Duodenal mucosa (tissue), 2 donors: ENCODE results near the gene PXDC1.
"Not testable (repeated sequence)": the region's sequence is repeated elsewhere in the genome, so short reads cannot be mapped to it uniquely, and the experiment has no call there.

Source experiments
- H3K27ac ChIP-seq: one replicate; pipeline ENCODE4 v1.7.0; 2013; ENCODE audit warnings: low read depth, low read length
- H3K27me3 ChIP-seq, 2 donors: one replicate each; pipeline ENCODE4 v1.7.0; 2013; ENCODE audit warnings: low read length in 2 of 2, control low read depth in 1 of 2; ENCODE audit not compliant: insufficient read depth in 2 of 2, control insufficient read depth in 1 of 2
- H3K36me3 ChIP-seq, 2 donors: one replicate each; pipeline ENCODE4 v1.7.0; 2013; ENCODE audit warnings: low read length in 2 of 2, control low read depth in 1 of 2; ENCODE audit not compliant: insufficient read depth in 2 of 2, control insufficient read depth in 1 of 2
- H3K4me1 ChIP-seq, 2 donors: one replicate each; pipeline ENCODE4 v1.7.0; 2013; ENCODE audit warnings: low read length in 2 of 2, control low read depth in 1 of 2; ENCODE audit not compliant: insufficient read depth in 2 of 2, control insufficient read depth in 1 of 2
- H3K4me3 ChIP-seq, 2 donors: one replicate each; pipeline ENCODE4 v1.7.0; 2013; ENCODE audit warnings: low read length in 2 of 2, low read depth in 1 of 2
- H3K9ac ChIP-seq, 2 donors: one replicate each; pipeline ENCODE4 v1.7.0; 2013; ENCODE audit warnings: low read length in 2 of 2, low read depth in 1 of 2
- H3K9me3 ChIP-seq, 2 donors: one replicate each; pipeline ENCODE4 v1.7.0; 2013; ENCODE audit warnings: low read length in 2 of 2, control low read depth in 1 of 2; ENCODE audit not compliant: control insufficient read depth in 1 of 2

The PXDC1 gene

DNA sequence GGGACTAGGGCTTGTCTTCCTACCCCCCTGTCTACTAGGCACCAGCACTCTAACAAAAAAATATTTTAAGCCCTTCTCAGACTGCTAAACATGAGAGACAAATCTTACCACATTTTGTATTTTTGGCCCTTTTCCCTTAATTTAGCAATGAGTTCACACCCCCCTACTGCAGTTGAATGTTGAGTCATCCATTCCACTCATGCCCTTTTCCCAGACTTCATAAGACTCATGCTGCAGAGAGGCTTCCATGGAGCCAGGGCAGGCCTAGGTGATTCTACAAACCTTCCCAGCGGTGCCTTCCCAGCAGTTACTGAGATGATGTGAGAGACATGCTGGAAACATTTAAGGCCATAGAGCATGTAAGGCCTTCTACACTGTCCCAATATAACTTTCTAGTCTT lies 53.9 kb downstream of the PXDC1 start:
- peaks cover 0 to 3% of the 10 kb centered on the region in 2 donors for H3K27me3 ChIP-seq
- H3K27ac ChIP-seq, result no peak overlapping the region
- H3K9me3 ChIP-seq, result peaks cover 0 to 5% of the 10 kb centered on the region in 2 donors
- H3K9ac ChIP-seq, result no peak overlapping the region
- no peaks in the 10 kb centered on the region for H3K4me1 ChIP-seq
- H3K36me3 ChIP-seq, result no peaks in the 10 kb centered on the region
- no peak overlapping the region for H3K4me3 ChIP-seq

DNA sequence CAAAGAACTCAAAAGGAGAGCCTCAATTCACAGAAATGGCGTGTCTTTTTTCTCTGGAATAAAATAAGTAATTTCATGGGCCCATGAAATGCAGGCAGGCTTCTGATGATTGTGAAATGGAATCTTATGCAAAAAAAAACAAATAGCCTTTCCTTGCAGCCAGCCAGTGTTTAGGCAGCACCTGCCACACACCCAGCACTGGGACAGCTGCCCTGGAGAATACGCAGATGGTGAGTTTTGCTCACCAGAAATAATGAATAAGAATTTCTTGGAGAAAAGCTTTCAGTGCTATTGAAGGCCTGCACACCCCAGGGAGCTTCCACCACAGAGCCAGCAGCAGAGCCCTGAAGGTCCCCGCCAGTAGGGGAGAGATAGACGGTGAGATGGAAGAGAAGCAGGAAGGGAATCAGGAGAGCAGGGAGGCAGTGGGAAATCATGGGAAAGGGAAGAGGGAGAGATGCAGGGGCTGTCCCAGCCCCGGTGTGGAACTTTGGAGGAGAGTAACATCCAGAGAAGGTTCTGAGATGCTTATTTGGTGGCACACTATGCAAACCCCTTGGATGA lies 54.9 kb downstream of the PXDC1 start:
- H3K4me1 ChIP-seq, result no peaks in the 10 kb centered on the region
- H3K9me3 ChIP-seq, result peaks cover 0 to 5% of the 10 kb centered on the region in 2 donors
- no peak overlapping the region for H3K4me3 ChIP-seq
- no peak overlapping the region for H3K9ac ChIP-seq
- H3K27me3 ChIP-seq, result no peaks in the 10 kb centered on the region
- no peaks in the 10 kb centered on the region for H3K36me3 ChIP-seq
- H3K27ac ChIP-seq, result no peak overlapping the region

DNA sequence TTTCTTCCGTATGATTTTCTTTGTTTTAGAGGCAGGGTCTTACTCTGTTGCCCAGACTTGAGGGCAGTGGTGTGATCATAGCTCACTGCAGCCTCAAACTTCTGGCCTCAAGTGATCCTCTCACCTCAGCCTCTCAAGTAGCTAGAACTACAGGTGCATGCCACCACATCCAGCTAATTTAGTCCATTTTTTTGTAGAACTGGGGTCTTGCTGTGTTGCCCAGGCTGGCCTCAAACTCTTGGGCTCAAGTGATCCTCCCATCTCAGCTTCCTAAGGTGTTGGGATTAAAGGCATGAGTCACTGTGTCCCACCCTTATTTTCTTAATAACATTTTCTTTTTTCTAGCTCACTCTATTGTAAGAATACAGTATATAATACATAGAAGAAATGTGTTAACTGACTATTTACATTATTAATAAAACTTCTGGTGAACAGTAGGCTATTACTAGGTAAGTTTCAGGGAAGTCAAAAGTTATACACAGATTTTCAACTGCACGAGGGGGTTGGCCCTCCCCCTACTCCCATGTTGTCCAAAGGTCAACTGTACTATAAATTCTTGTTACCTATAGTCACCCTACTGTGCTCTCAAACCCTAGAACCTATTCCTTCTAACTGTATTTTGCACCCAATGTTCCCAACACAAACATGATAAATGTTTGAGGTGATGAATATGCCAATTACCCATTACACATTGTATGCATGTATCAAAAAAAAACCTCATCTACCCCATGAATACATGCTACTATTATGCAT lies 56.3 kb downstream of the PXDC1 start:
- Histone ChIP-seq H3K9ac (no peak overlapping the region), H3K27me3 (no peaks in the 10 kb centered on the region), H3K27ac (no peak overlapping the region), H3K36me3 (no peaks in the 10 kb centered on the region), H3K4me1 (no peaks in the 10 kb centered on the region), H3K9me3 (peaks cover 0 to 5% of the 10 kb centered on the region in 2 donors), H3K4me3 (no peak overlapping the region)

DNA sequence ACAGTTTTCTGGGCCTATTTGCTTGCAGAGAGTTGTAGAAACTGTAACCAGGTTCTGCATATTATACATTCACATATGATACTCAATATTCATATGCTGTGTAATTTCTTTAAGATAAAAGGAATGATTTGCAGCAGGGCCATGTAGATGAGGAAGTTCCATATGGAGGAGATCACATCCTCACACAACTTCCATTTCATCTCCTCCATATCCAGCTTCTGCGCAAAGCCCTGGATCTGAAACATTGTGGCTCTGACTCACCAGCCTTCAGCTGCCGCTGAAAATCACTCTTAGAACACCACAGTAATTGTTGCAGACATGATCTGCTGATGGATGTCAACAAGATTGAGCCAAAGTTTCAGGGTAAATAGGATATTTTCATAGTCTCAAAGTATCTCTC lies 57.7 kb downstream of the PXDC1 start:
- Histone ChIP-seq H3K27me3 (no peaks in the 10 kb centered on the region), H3K4me3 (no peak overlapping the region), H3K27ac (no peak overlapping the region), H3K9ac (no peak overlapping the region), H3K36me3 (no peaks in the 10 kb centered on the region), H3K9me3 (peaks cover 0 to under 1% of the 10 kb centered on the region in 2 donors), H3K4me1 (no peaks in the 10 kb centered on the region)

DNA sequence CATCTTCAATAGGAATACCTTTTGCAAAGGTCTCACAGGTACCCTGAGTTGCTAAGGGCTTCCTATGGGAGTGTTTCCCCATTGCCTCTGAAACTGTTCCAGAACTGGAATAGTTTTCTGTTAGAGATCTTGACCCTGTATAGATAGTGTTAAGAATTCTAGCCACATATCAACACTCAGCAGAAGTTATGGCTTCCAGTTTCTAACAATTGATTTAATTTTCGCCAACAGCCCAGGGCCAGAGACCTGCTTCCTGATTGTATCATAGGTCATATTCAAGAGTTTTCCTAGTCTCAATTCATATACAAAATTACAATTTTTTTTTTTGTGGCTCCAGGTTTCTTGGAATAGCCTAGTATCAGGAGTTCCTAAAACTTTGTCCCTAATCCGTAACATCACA lies 61.0 kb downstream of the PXDC1 start:
- H3K36me3 ChIP-seq, result no peaks in the 10 kb centered on the region
- no peak overlapping the region for H3K27ac ChIP-seq
- H3K4me1 ChIP-seq, result no peaks in the 10 kb centered on the region
- no peaks in the 10 kb centered on the region for H3K9me3 ChIP-seq
- no peak overlapping the region for H3K9ac ChIP-seq
- no peaks in the 10 kb centered on the region for H3K27me3 ChIP-seq
- H3K4me3 ChIP-seq, result no peak overlapping the region

DNA sequence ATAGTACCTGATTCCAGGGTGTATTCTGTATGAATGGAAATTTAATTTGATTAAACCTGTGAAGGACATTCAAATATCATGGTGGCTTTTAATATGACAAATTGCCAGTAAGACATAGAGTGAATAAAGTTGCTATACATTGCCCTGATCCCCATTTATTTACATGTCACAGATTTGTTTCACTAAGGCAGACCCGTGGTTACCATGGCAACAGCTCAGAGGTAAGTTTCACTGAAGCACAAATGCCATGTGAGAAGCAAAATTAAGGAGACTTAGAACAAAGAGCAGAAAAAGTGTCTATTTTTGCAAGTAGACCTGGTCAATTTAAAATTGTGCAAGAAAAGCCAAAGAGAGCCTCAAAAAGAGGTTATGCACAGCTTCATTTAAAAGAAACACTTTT lies 63.7 kb downstream of the PXDC1 start:
- H3K36me3 ChIP-seq, result no peaks in the 10 kb centered on the region
- H3K27me3 ChIP-seq, result no peaks in the 10 kb centered on the region
- H3K4me3 ChIP-seq, result no peak overlapping the region
- H3K9me3 ChIP-seq, result no peaks in the 10 kb centered on the region
- no peak overlapping the region for H3K9ac ChIP-seq
- H3K4me1 ChIP-seq, result no peaks in the 10 kb centered on the region
- no peak overlapping the region for H3K27ac ChIP-seq

DNA sequence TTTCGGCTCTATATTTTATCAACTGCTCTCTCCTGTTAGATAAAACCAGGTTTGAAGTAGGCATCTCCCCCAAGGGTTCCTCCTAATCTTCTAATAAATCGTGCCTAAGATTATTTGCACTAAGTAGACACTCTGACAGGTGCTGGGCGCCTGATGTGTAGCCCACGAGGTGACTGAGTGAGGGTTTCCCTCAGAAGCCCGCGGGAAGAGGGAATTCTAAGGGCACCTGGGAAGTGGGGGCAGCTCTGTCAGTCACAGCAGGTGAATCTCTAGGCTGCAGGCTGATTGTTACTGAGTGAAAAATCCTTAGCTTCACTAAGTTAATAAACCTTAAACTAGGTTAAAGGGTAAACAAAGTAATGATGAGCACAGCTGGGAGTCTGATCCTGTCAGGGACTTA lies 68.2 kb downstream of the PXDC1 start:
- no peaks in the 10 kb centered on the region for H3K4me1 ChIP-seq
- no peak overlapping the region for H3K27ac ChIP-seq
- H3K9ac ChIP-seq, result no peak overlapping the region
- H3K9me3 ChIP-seq, result no peaks in the 10 kb centered on the region
- H3K36me3 ChIP-seq, result no peaks in the 10 kb centered on the region
- no peaks in the 10 kb centered on the region for H3K27me3 ChIP-seq
- no peak overlapping the region for H3K4me3 ChIP-seq

DNA sequence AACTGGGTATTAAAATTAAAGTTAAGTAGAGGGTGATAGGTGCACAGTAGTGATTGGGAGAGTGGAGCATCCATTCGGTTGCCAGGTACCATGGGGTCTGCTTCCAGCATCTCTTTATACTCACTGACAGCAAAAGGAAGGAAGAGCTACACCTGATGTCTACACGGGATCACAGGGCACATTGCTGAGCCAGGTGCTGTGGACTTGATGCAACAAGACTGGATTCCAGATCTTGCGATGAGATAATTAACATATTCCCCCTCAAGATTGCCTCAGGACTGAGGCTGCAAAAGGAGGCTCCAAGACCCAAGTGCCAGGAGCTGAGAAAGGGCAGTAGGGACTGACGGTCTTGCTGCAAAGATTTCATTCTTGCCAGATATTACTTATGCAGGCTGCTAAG lies 72.6 kb downstream of the PXDC1 start:
- H3K4me1 ChIP-seq, result no peaks in the 10 kb centered on the region
- no peaks in the 10 kb centered on the region for H3K36me3 ChIP-seq
- H3K27me3 ChIP-seq, result no peaks in the 10 kb centered on the region
- no peak overlapping the region for H3K27ac ChIP-seq
- no peak overlapping the region for H3K4me3 ChIP-seq
- no peak overlapping the region for H3K9ac ChIP-seq
- H3K9me3 ChIP-seq, result no peaks in the 10 kb centered on the region

DNA sequence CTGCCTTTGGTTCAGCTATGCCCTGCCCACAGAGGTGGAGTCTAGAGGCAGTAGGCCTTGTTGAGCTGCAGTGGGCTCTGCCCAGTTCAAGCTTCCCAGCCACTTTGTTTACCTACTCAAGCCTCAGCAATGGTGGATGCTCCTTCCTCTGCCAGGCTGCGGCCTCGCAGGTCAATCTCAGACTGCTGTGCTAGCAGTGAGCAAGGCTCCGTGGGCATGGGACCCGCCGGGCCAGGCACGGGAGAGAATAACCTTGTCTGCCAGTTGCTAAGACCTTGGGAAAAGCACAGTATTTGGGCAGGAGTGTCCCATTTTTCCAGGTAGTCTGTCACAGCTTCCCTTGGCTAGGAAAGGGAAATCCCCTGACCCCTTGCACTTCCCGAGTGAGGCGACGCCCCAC lies 73.8 kb downstream of the PXDC1 start:
- not testable (repeated sequence) for H3K27ac ChIP-seq, H3K9me3 ChIP-seq, H3K9ac ChIP-seq

DNA sequence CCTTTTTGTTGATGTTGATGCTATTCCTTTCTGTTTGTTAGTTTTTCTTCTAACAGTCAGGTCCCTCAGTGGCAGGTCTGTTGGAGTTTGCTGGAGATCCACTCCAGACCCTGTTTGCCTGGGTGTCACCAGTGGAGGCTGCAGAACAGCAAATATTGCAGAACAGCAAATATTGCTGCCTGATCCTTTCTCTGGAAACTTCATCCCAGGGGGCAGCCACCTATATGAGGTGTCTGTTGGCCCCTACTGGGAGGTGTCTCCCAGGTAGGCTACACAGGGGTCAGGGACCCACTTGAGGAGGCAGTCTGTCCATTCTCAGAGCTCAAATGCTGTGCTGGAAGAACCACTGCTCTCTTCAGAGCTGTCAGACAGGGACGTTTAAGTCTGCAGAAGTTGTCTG lies 74.2 kb downstream of the PXDC1 start:
- H3K4me1 ChIP-seq, H3K27me3 ChIP-seq, H3K36me3 ChIP-seq, H3K9me3 ChIP-seq, H3K27ac ChIP-seq, H3K4me3 ChIP-seq, H3K9ac ChIP-seq: not testable (repeated sequence)

More for the DNA sequence above, 73.8 kb downstream of the PXDC1 start:
- H3K36me3 ChIP-seq, H3K27me3 ChIP-seq, H3K4me3 ChIP-seq, H3K4me1 ChIP-seq: not testable (repeated sequence)
